GM13977 (cell line): ENCODE results near the gene SYNE1.
"Not testable (repeated sequence)": the region's sequence is repeated elsewhere in the genome, so short reads cannot be mapped to it uniquely, and the experiment has no call there.

ENCODE experiments used
- DNase-seq: peaks from one replicate; pipeline ENCODE4 v3.0.0; 2012; ENCODE audit warnings: low spot score
- in situ Hi-C: fragments of 300-500 bp; cut with MboI; formaldehyde crosslinking; loops from one replicate; pipeline ENCODE4 v1.12.0; 2022; ENCODE audit warnings: low sequenced_read_pairs, low pct_unique_long_range_greater_than_20kb, mixed read lengths, inconsistent platforms; ENCODE audit not compliant: unreplicated experiment
- TF ChIP-seq, protein P1 (sequence below): IDR thresholded peaks from 2 replicates; pipeline ENCODE4 v1.5.1; 2012; ENCODE audit warnings: mild to moderate bottlenecking, control low read depth; ENCODE audit not compliant: insufficient read depth; ENCODE audit errors: extremely low read depth, missing control alignments

The SYNE1 gene

GRCh38 chr6:152146385-152146784, 490.8 kb downstream of the SYNE1 start:
- in situ Hi-C loops: no loop called here
- TF ChIP-seq, protein P1, sequence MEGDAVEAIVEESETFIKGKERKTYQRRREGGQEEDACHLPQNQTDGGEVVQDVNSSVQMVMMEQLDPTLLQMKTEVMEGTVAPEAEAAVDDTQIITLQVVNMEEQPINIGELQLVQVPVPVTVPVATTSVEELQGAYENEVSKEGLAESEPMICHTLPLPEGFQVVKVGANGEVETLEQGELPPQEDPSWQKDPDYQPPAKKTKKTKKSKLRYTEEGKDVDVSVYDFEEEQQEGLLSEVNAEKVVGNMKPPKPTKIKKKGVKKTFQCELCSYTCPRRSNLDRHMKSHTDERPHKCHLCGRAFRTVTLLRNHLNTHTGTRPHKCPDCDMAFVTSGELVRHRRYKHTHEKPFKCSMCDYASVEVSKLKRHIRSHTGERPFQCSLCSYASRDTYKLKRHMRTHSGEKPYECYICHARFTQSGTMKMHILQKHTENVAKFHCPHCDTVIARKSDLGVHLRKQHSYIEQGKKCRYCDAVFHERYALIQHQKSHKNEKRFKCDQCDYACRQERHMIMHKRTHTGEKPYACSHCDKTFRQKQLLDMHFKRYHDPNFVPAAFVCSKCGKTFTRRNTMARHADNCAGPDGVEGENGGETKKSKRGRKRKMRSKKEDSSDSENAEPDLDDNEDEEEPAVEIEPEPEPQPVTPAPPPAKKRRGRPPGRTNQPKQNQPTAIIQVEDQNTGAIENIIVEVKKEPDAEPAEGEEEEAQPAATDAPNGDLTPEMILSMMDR: no peak
- no peak for DNase-seq

DNA sequence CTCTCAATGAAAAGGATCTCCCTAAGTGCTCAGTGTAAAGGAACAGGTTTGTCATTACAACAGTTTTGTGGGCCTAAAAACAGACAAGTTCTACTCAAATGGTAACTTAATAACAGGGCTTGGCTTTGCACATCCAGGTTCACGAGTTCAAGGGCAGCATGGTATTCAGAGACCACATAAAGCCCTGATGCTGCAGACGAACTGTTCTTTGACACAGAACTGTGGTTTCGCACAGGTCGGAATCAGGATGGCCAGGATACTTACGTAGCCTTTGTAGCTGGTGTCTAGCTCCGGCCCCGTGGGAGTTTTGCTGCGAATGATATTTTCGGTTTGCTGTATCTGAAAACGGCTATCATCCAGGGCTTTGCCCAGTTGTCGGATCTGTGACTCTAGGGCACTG, 493.8 kb downstream of the SYNE1 start:
- no peak for DNase-seq
- in situ Hi-C loops: no loop called here
- TF ChIP-seq, protein P1: no peak

GRCh38 chr6:152142105-152142504, 495.1 kb downstream of the SYNE1 start:
- TF ChIP-seq, protein P1: no peak
- no peak for DNase-seq
- in situ Hi-C loops: no loop called here

DNA sequence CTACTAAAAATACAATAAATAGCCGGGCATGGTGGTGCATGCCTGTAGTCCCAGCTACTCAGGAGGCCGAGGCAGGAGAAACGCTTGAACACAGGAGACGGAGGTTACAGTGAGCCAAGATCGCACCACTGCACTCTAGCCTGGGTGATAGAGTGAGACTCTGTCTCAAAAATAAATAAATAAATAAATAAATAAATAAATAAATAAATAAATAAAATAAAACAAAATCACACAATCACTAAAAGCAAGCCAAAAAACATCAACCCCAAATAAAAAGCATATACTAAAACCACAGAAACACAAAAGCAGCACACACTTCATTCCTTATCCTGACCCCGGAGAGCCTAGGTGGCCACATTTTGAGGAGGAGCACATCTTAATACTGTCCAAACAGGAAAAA, 498.8 kb downstream of the SYNE1 start:
- in situ Hi-C loops, DNase-seq: not testable (repeated sequence)

- in situ Hi-C loops: no loop called here
- no peak for DNase-seq
- TF ChIP-seq, protein P1: no peak
Observed at GRCh38 chr6:152136449-152136825, 500.7 kb downstream of the SYNE1 start.

DNA sequence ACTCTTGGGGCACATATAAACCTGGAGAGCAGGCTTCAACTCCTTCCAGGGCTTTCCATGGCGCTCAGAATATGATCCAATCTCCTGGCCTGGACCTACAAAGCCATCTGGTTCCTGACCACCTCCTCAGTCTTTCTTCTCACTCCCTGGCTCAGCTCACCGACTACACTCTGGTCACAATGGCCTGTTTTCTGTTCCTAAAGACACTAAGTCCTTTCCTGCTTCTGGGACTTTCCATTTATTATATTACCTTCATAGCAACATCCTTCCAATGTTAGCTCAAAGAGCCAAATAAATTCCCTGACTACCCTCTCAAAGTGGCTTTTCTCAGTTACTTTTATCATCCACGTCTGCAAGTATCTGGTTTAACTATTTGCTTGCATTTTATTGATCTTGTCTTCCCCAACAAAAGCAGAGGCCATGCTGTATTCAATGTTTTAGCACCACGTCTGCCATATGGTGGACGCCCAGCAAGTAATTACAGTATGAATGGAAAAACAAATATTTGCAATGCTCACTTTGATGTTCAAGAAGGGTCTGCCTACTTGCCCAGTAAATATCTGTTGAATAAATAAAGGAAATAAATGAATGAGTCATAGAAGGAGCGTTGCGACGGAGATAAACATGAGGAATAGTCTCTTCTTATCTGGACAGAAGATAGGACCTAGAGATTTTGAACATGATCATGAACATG, 501.3 kb downstream of the SYNE1 start:
- in situ Hi-C loops: no loop called here
- TF ChIP-seq, protein P1: no peak
- DNase-seq: no peak

DNA sequence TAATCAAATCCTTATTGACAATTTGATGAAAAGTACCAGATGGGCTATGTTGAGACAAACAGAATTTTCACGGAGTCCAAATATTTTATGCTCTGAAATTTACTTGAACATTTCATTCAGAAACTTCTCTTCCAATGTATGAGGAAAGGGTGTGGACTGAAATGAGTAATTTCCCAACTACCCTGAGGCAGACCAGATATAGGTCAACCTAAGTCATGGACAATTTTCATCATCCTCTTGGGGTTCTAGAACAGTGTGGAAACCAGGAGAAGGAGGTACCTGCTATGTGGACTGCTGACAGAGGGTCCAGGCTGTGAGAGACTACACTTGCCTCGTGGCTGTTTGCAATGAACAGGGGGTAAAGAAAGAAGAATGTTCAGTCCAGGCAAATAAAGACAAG, 506.7 kb downstream of the SYNE1 start:
- DNase-seq: no peak
- TF ChIP-seq, protein P1: no peak
- in situ Hi-C loops: no loop called here
